Natural killer cell treated with Interleukin-12 subunit alpha and Interleukin-12 subunit beta and Interleukin-15 and Interleukin-18, amount 100 ng/mL, for 72 hours (primary cell): ENCODE results near the gene SSC5D. TPM values are rescaled to one million over a fixed set of nuclear protein-coding genes. Genes with fewer than 3 reads are reported as not detected.
A peak's percentile ranks its signal among the peaks of the same experiment; 100 is the strongest.

Experiments
- ATAC-seq, 2 donors: fragments of 150-1000 bp; cut with Tn5 transposase in 1 of 2; sonication (Bioruptor Pico), chemical (Tn5 transposase) in 1 of 2; 2 replicates each; pipeline ENCODE4 v1.10.0; 2021
- DNase-seq: peaks from one replicate; pipeline ENCODE4 v3.0.0; 2022; ENCODE audit warnings: low spot score
- H3K27ac Mint-ChIP-seq, 2 donors: 1 replicate in 1 of 2; 2 replicates in 1 of 2; pipeline ENCODE4 v1.8.0; 2022; ENCODE audit warnings: mixed read lengths in 2 of 2, mild to moderate bottlenecking in 1 of 2, moderate library complexity in 1 of 2
- H3K27me3 Mint-ChIP-seq, 2 donors: 1 replicate in 1 of 2; 2 replicates in 1 of 2; pipeline ENCODE4 v1.8.0; 2022; ENCODE audit warnings: mixed read lengths in 2 of 2
- H3K36me3 Mint-ChIP-seq: one replicate; pipeline ENCODE4 v1.8.0; 2022; ENCODE audit warnings: mixed read lengths
- H3K4me1 Mint-ChIP-seq, 2 donors: 1 replicate in 1 of 2; 2 replicates in 1 of 2; pipeline ENCODE4 v1.8.0; 2022; ENCODE audit warnings: low read depth in 2 of 2, mixed read lengths in 2 of 2, mild to moderate bottlenecking in 1 of 2
- H3K4me3 Mint-ChIP-seq: one replicate; pipeline ENCODE4 v1.8.0; 2022; ENCODE audit warnings: mixed read lengths
- H3K9me3 Mint-ChIP-seq: 2 replicates; pipeline ENCODE4 v1.8.0; 2022; ENCODE audit warnings: mixed read lengths
- total RNA-seq, 2 donors: library from RNA; stranded (reverse); gene quantifications; one replicate each; pipeline ENCODE4 v1.2.3, GENCODE V29; 2022

Gene SSC5D
- total RNA-seq, 2 donors from 2014 or later, result 0.50 TPM; not detected in 1

- Mint-ChIP-seq H3K9me3 (no peaks in the 10 kb centered on the region), H3K27ac (peak overlapping the region in 1 of 2 donors; percentile 28), H3K36me3 (no peaks in the 10 kb centered on the region), H3K4me1 (no peaks in the 10 kb centered on the region), H3K4me3 (no peak overlapping the region), H3K27me3 (peaks cover 6 to 16% of the 10 kb centered on the region in 2 donors)
- ATAC-seq (no peak), DNase-seq (no peak)
Observed at GRCh38 chr19:55554302-55554701, 66.1 kb downstream of the SSC5D start.

- Mint-ChIP-seq H3K27ac (peak overlapping the region in 1 of 2 donors; percentile 28), H3K4me3 (no peak overlapping the region), H3K27me3 (peaks cover 6 to 16% of the 10 kb centered on the region in 2 donors), H3K36me3 (no peaks in the 10 kb centered on the region), H3K9me3 (no peaks in the 10 kb centered on the region), H3K4me1 (no peaks in the 10 kb centered on the region)
- ATAC-seq (no peak), DNase-seq (no peak)
Observed at GRCh38 chr19:55554741-55555152, 66.5 kb downstream of the SSC5D start.

- H3K4me3 Mint-ChIP-seq, result no peak overlapping the region
- DNase-seq (no peak), ATAC-seq (no peak)
- no peaks in the 10 kb centered on the region for H3K4me1 Mint-ChIP-seq
- no peak overlapping the region for H3K27ac Mint-ChIP-seq
- H3K9me3 Mint-ChIP-seq, result no peaks in the 10 kb centered on the region
- H3K27me3 Mint-ChIP-seq, result peaks cover 2 to 9% of the 10 kb centered on the region in 2 donors
- no peaks in the 10 kb centered on the region for H3K36me3 Mint-ChIP-seq
Observed at GRCh38 chr19:55559684-55560083, 71.4 kb downstream of the SSC5D start.

GRCh38 chr19:55563261-55563690, 75.0 kb downstream of the SSC5D start:
- H3K9me3 Mint-ChIP-seq, result no peaks in the 10 kb centered on the region

GRCh38 chr19:55566823-55567222, 78.6 kb downstream of the SSC5D start:
- H3K9me3 Mint-ChIP-seq, result no peaks in the 10 kb centered on the region
- H3K27me3 Mint-ChIP-seq, result peaks cover 5 to 9% of the 10 kb centered on the region in 2 donors
- H3K36me3 Mint-ChIP-seq, result no peaks in the 10 kb centered on the region
- H3K4me1 Mint-ChIP-seq, result no peaks in the 10 kb centered on the region
- DNase-seq (no peak), ATAC-seq (no peak)
- no peak overlapping the region for H3K4me3 Mint-ChIP-seq
- H3K27ac Mint-ChIP-seq, result no peak overlapping the region

More at GRCh38 chr19:55563261-55563690, 75.0 kb downstream of the SSC5D start:
- ATAC-seq, result no peak
- H3K4me1 Mint-ChIP-seq, result no peaks in the 10 kb centered on the region
- DNase-seq, result no peak
- H3K4me3 Mint-ChIP-seq, result no peak overlapping the region
- no peak overlapping the region for H3K27ac Mint-ChIP-seq
- peaks cover 11 to 12% of the 10 kb centered on the region in 2 donors for H3K27me3 Mint-ChIP-seq
- H3K36me3 Mint-ChIP-seq, result no peaks in the 10 kb centered on the region

- no peak for ATAC-seq
- Mint-ChIP-seq H3K4me1 (no peaks in the 10 kb centered on the region), H3K27ac (no peak overlapping the region), H3K9me3 (no peaks in the 10 kb centered on the region), H3K36me3 (no peaks in the 10 kb centered on the region), H3K4me3 (no peak overlapping the region), H3K27me3 (peaks cover 5 to 9% of the 10 kb centered on the region in 2 donors)
- DNase-seq, result no peak
Observed at GRCh38 chr19:55567708-55568328, 79.6 kb downstream of the SSC5D start.

Other genes starting within 250 kb of the SSC5D start
- gene PPP6R1, start 229.4 kb upstream of the SSC5D start, total RNA-seq, result 100 to 1,000 TPM; 260 to 492 TPM
- 10 to 100 TPM; 38.2 to 53.1 TPM for gene HSPBP1, start 208.3 kb upstream of the SSC5D start, total RNA-seq
- gene BRSK1, start 204.4 kb upstream of the SSC5D start, total RNA-seq, result 10 to 100 TPM; 11.9 to 15.7 TPM
- 1 to 10 TPM in 1 of 2 donors, under 1 TPM in 1; 0.67 to 2.7 TPM for gene TMEM150B, start 163.1 kb upstream of the SSC5D start, total RNA-seq
- gene KMT5C, start 148.6 kb upstream of the SSC5D start, total RNA-seq, result 10 to 100 TPM in 1 of 2 donors, 1 to 10 TPM in 1; 9.7 to 22.1 TPM
- not detected for gene COX6B2, start 133.7 kb upstream of the SSC5D start, total RNA-seq
- gene GARIN5B, start 125.2 kb upstream of the SSC5D start, total RNA-seq, result not detected
- gene IL11, start 118.0 kb upstream of the SSC5D start, total RNA-seq, result under 1 TPM in 1 of 2 donors, not detected in 1; 0.78 TPM
- not detected for gene TMEM190, start 111.6 kb upstream of the SSC5D start, total RNA-seq
- gene TMEM238, start 104.1 kb upstream of the SSC5D start, total RNA-seq, result 1 to 10 TPM; 5.2 to 8.3 TPM
- gene RPL28, start 102.5 kb upstream of the SSC5D start, total RNA-seq, result 1,000 to 10,000 TPM; 1,106 to 1,518 TPM
- gene UBE2S, start 80.6 kb upstream of the SSC5D start, total RNA-seq, result 100 to 1,000 TPM; 247 to 423 TPM
- not detected for gene SHISA7, start 45.1 kb upstream of the SSC5D start, total RNA-seq
- 10 to 100 TPM; 25.6 to 45.1 TPM for gene ISOC2, start 26.8 kb upstream of the SSC5D start, total RNA-seq
- not detected for gene C19orf85, start 23.7 kb upstream of the SSC5D start, total RNA-seq
- 10 to 100 TPM in 1 of 2 donors, 1 to 10 TPM in 1; 8.0 to 12.3 TPM for gene ZNF628, start 11.8 kb upstream of the SSC5D start, total RNA-seq
- gene NAT14, start 3.2 kb upstream of the SSC5D start, total RNA-seq, result 10 to 100 TPM in 1 of 2 donors, 1 to 10 TPM in 1; 6.1 to 14.0 TPM
- gene SBK2, start 48.7 kb downstream of the SSC5D start, total RNA-seq, result not detected
- not detected for gene SBK3, start 57.1 kb downstream of the SSC5D start, total RNA-seq
- gene ZNF579, start 92.4 kb downstream of the SSC5D start, total RNA-seq, result 10 to 100 TPM in 1 of 2 donors, 1 to 10 TPM in 1; 6.5 to 10.2 TPM
- 10 to 100 TPM; 11.8 to 15.8 TPM for gene FIZ1, start 111.1 kb downstream of the SSC5D start, total RNA-seq
- gene ZNF524, start 111.9 kb downstream of the SSC5D start, total RNA-seq, result 10 to 100 TPM; 10.6 to 14.7 TPM
- 10 to 100 TPM; 15.4 to 20.7 TPM for gene ZNF865, start 117.2 kb downstream of the SSC5D start, total RNA-seq
- 1 to 10 TPM; 2.6 to 4.5 TPM for gene ZNF784, start 136.1 kb downstream of the SSC5D start, total RNA-seq
- gene ZNF580, start 152.6 kb downstream of the SSC5D start, total RNA-seq, result 10 to 100 TPM; 35.7 to 39.5 TPM
- gene ZNF581, start 155.2 kb downstream of the SSC5D start, total RNA-seq, result 10 to 100 TPM; 15.1 to 27.6 TPM
- 1 to 10 TPM; 1.9 to 3.3 TPM for gene CCDC106, start 159.8 kb downstream of the SSC5D start, total RNA-seq
- 100 to 1,000 TPM; 266 to 434 TPM for gene U2AF2, start 166.6 kb downstream of the SSC5D start, total RNA-seq
- 10 to 100 TPM; 40.7 to 63.9 TPM for gene EPN1, start 186.8 kb downstream of the SSC5D start, total RNA-seq
- not detected for gene NLRP9, start 250.0 kb downstream of the SSC5D start, total RNA-seq